HEK293T (cell line): ENCODE data around the gene KRTAP5-1.

Experiments used
- BHLHE40 ChIP-seq: fragments of 450-650 bp; IDR thresholded peaks from 2 replicates; pipeline ENCODE4 v1.6.1; 2016; ENCODE audit warnings: mild to moderate bottlenecking, moderate library complexity, borderline replicate concordance
- NFRKB ChIP-seq: fragments of 450-650 bp; IDR thresholded peaks from 2 replicates; pipeline ENCODE4 v1.6.1; 2016; ENCODE audit warnings: mild to moderate bottlenecking, moderate library complexity
- TARDBP ChIP-seq: fragments of 450-650 bp; IDR thresholded peaks from 2 replicates; pipeline ENCODE4 v1.6.1; 2016

GRCh38 chr11:1603629-1604028 lies 18.5 kb upstream of the KRTAP5-1 start:
- TF ChIP-seq NFRKB, result no peak
- TF ChIP-seq TARDBP, result no peak
- no peak for TF ChIP-seq BHLHE40
